BJ (cell line): ENCODE measurements around the gene NUCB2. TPM values are rescaled to one million over a fixed set of nuclear protein-coding genes. Genes with fewer than 3 reads are reported as not detected.

Experiments used
- CTCF ChIA-PET: fragments of 350-600 bp; formaldehyde crosslinking; extraction: SDS; loops from one replicate; lab custom pipeline; 2021; ENCODE audit warnings: antibody characterized with exemption, inconsistent platforms; lab: Yijun Ruan, JAX
- POLR2A ChIA-PET: fragments of 300-600 bp; sonication (Branson Sonifier 250); formaldehyde crosslinking; extraction: SDS; loops from one replicate; lab custom pipeline; 2021; ENCODE audit warnings: antibody characterized with exemption; lab: Charles Lee
- DNase-seq: peaks from one replicate; pipeline ENCODE4 v3.0.0-alpha.2; 2011; ENCODE audit warnings: low read depth
- H3K27me3 ChIP-seq: 2 replicates; pipeline ENCODE4 v1.6.0; 2011; ENCODE audit warnings: low read length; ENCODE audit not compliant: control insufficient read depth, insufficient read depth
- H3K36me3 ChIP-seq: 2 replicates; pipeline ENCODE4 v1.5.1; 2011; ENCODE audit warnings: low read length; ENCODE audit not compliant: control insufficient read depth, insufficient read depth
- H3K4me3 ChIP-seq: 2 replicates; pipeline ENCODE4 v1.5.1; 2011; ENCODE audit warnings: low read depth, mild to moderate bottlenecking, control low read depth, low read length
- CTCF ChIP-seq: IDR thresholded peaks from 2 replicates; pipeline ENCODE4 v1.5.1; 2011; ENCODE audit warnings: low read depth, mild to moderate bottlenecking, control low read depth, inconsistent platforms, low read length, moderate library complexity; ENCODE audit not compliant: insufficient read depth
- polyA plus RNA-seq: library from polyadenylated mRNA; depleted of rRNA; stranded (reverse); fragments of >200 nt; gene quantifications from 2 replicates; pipeline ENCODE4 v1.2.3, GENCODE V29; 2011

Gene NUCB2
- polyA plus RNA-seq, 1 experiment, result 119 TPM

DNA sequence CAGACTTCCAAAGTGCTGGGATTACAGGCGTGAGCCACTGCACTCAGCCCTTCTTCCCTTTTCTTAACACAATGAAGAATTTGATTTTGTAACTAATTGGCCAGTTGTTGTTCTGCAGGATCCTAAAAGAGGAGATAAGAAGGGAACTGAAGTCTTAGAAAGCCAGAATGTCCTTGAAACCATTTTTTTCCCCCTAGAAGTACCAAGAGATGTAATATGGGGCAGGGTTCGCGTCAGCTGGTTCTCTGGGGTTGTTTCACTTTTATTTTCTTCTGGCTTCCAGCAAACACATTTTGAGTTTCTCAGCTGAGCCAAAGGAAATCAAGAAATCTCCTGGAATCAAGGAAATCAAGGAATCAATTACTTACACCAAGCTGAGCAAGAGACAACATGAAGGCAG lies 7.6 kb upstream of the NUCB2 start:
- H3K4me3 ChIP-seq, result no peak overlapping the region
- no peaks in the 10 kb centered on the region for H3K36me3 ChIP-seq
- TF ChIP-seq CTCF, result no peak
- POLR2A ChIA-PET, result interaction anchor here (0.6 kb wide), 1 partner anchor 24 kb away, joined by 5 read pairs; no protein-coding TSS in a partner anchor
- DNase-seq, result no peak
- CTCF ChIA-PET, result no interaction called here
- no peaks in the 10 kb centered on the region for H3K27me3 ChIP-seq

GRCh38 chr11:17272801-17273200 lies 3.7 kb upstream of the NUCB2 start:
- ChIA-PET POLR2A (no interaction called here), CTCF (interaction anchor here (0.5 kb wide), 1 partner anchor 1262 kb away, joined by 3 read pairs; no protein-coding TSS in a partner anchor)
- no peak for TF ChIP-seq CTCF
- H3K27me3 ChIP-seq, result no peaks in the 10 kb centered on the region
- DNase-seq, result no peak
- no peaks in the 10 kb centered on the region for H3K36me3 ChIP-seq
- no peak overlapping the region for H3K4me3 ChIP-seq

DNA sequence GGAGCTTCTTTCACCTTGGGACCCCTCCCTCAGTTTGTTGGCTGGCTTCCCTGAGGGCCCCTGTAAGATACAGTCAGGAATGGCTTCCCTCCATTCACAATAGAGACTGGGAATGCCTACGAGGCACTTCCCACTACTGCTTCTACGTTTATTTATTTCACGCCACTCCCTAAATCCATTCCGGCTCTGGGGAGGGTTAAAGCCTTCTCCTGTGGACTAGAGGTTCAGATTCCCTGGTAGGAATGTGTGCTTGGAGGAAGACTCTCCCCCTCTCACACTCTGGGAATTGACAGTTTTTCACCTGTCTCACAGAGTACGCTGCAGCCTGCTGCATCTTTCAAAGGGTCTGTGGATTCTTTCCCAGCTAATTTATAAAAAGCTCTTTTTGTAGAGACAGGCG lies 3.3 kb upstream of the NUCB2 start:
- DNase-seq, result no peak
- ChIA-PET POLR2A (no interaction called here), CTCF (interaction anchor here (0.5 kb wide), 1 partner anchor 1262 kb away, joined by 3 read pairs; no protein-coding TSS in a partner anchor)
- no peak for TF ChIP-seq CTCF
- no peaks in the 10 kb centered on the region for H3K27me3 ChIP-seq
- H3K36me3 ChIP-seq, result no peaks in the 10 kb centered on the region
- H3K4me3 ChIP-seq, result no peak overlapping the region

GRCh38 chr11:17273668-17274282 lies 2.8 kb upstream of the NUCB2 start:
- ChIA-PET POLR2A (no interaction called here), CTCF (no interaction called here)
- no peak for DNase-seq
- Histone ChIP-seq H3K36me3 (no peaks in the 10 kb centered on the region), H3K27me3 (no peaks in the 10 kb centered on the region), H3K4me3 (no peak overlapping the region)
- TF ChIP-seq CTCF, result no peak

DNA sequence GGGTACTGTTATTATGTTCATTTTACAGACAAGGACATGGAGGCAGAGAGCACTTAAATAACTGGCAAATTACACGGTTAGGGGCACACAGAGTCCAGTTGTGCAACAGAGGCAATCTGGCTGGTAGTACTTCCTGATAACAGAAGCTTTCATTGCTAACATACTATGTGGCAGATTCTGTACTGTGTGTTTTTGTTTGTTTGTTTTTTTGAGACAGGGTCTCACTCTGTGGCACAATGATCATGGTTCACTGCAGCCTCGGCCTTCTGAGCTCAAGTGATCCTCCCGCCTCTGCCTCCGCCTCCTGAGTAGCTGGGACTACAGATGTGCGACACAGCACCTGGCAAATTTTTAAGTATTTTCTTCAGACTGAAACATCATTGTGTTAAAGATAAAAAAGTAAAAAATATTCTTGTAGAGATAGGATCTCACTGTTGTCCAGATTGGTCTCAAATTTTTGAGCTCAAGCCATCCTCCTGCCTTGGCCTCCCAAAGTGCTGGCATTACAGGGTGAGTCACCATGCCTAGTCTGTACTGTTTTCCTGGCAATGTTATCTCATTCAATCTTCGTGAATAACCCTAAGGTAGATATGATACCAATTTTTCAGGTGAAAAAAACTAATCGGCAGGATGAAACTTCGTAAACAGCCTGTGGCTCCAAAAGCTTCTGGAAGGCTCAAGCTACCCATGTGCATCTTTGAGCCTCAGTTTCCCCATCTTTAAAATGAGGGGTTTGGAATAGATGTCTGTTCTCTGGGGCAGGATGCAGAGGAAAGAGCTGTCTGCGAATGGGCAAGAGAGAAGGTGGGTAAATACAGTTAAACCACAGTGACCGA lies 921 bp upstream of the NUCB2 start:
- no peaks in the 10 kb centered on the region for H3K36me3 ChIP-seq
- no peaks in the 10 kb centered on the region for H3K27me3 ChIP-seq
- peak overlapping the region; percentile 70 for H3K4me3 ChIP-seq
- no peak for DNase-seq
- ChIA-PET POLR2A (no interaction called here), CTCF (interaction anchor here (0.6 to 2.7 kb wide), 4 partner anchors 8 to 78 kb away, joined by 3 to 10 read pairs (median 3); no protein-coding TSS in a partner anchor)
- no peak for TF ChIP-seq CTCF
